ENCODE results near the gene TAGLN.
"Not testable (repeated sequence)": the region's sequence is repeated elsewhere in the genome, so short reads cannot be mapped to it uniquely, and the experiment has no call there.

GRCh38 chr11:117206859-117207258 lies 7.7 kb downstream of the TAGLN start:
- TF ChIP-seq CTCF, EP300 (IDR thresholded peaks at IDR 0.05): not testable (repeated sequence)
